ENCODE data around the gene THOC5. TPM values are rescaled to one million over a fixed set of nuclear protein-coding genes. Genes with fewer than 3 reads are reported as not detected.

THOC5 gene
- total RNA-seq, 1 experiment from 2014 or later = 74.6 TPM

DNA sequence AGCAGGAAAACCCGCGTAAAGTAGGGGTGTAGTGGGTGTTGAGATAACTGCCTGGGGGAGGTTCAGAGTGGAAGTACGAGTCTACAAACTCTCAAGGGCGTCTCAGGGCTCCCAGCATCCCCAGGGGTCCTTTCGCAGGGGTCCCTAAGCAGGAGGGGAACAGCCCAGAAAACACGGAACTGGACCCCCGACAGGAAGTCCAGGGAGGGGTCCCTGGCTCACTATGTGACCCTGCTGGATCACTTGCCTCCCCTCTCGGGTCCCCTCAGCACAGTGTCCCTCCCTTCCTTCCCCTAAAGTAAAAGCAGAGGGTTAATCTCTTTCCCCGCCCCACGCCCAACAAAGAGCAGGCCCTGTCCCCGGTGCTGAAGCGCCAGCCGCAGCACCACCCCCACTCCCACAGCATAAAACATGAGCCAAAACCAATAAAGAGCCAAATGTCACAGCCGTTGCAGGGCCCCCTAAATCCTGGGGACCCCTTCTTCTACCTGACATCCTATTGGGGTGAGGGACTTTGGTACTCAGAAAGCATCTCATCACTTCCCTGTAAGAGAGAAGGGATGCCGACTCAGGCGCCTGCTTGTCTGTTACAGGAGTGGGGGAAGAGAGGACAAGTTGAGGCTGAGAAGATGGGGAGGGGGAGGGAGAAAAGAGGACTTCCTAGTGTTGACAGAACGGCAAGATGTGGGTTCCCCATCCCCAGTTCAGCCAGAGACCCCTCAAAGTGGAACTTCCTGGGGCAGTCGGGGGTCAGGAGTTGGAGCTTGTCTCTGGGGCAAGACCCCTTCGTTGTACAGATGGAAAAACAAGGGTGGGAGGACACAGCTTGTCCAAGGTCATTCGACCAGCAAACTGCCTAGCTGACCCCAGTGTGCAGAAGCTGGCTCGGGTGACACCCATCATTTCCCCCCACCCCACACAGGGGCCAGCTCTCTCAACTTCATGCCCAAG lies 75.0 kb downstream of the THOC5 start:
- H3K36me3 ChIP-seq (ENCODE audit: control insufficient read depth, insufficient read depth, low read length) = no peaks in the 10 kb centered on the region

DNA sequence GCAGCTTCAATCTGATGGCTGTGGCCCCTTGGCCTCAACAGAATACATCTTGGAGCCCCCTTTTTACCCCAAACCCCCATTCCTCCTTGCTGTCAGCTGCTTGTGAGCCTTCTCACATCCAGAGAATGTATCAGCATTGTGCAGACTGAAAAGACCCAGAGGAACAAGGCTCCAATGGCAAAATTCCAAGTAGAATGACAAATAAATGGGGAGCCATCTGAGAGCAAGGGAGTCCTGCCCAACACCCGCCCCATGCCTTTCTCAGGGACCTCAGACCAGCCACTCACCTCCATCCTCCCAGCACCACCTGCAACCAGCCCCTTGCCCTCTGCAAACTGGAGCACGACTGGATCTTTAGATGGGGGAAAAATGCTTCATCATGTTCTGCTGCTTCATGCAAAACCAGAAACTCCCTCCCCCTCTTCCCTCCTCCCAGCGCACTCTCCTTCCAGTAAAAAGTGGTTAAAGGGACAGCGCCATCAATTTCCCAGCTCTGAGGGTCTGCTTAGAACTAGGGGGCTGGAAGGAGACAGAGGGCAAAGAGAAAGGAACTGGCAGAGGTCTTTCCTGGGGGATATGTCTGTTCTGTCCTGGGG lies 75.7 kb downstream of the THOC5 start:
- no peak overlapping the region for H3K4me3 Mint-ChIP-seq (ENCODE audit: unreplicated experiment)
- no TSS peak for BruUV-seq (replicated peaks)
- CTCF ChIA-PET = no interaction called here

More for the DNA sequence above, 75.0 kb downstream of the THOC5 start:
- peak in 1 of 2 experiments; percentile 54 for DNase-seq
- Mint-ChIP-seq H3K4me1 (ENCODE audit: low read depth, unreplicated experiment) (peaks cover 7% of the 10 kb centered on the region), H3K27me3 (ENCODE audit: insufficient read depth, unreplicated experiment) (peaks cover 15% of the 10 kb centered on the region), H3K36me3 (ENCODE audit: insufficient read depth, unreplicated experiment) (no peaks in the 10 kb centered on the region), H3K9me3 (ENCODE audit: unreplicated experiment) (no peaks in the 10 kb centered on the region), H3K27ac (ENCODE audit: unreplicated experiment) (no peak overlapping the region), H3K4me3 (ENCODE audit: unreplicated experiment) (no peak overlapping the region)
- Histone ChIP-seq H3K27me3 (replicated peaks; ENCODE audit: control insufficient read depth, insufficient read depth, low read length) (no peaks in the 10 kb centered on the region; the same call in 1 of the 2 replicates), H3K9me3 (no peaks in the 10 kb centered on the region), H3K4me1 (no peaks in the 10 kb centered on the region), H3K4me3 (ENCODE audit: low read depth, low read length) (no peak overlapping the region)
- intact Hi-C loops (cut with micrococcal nuclease; ENCODE audit: unreplicated experiment) = no loop called here
- POLR2A ChIA-PET = no interaction called here
- CTCF ChIA-PET = no interaction called here
- no TSS peak for BruUV-seq (replicated peaks)
- TF ChIP-seq, protein P1, sequence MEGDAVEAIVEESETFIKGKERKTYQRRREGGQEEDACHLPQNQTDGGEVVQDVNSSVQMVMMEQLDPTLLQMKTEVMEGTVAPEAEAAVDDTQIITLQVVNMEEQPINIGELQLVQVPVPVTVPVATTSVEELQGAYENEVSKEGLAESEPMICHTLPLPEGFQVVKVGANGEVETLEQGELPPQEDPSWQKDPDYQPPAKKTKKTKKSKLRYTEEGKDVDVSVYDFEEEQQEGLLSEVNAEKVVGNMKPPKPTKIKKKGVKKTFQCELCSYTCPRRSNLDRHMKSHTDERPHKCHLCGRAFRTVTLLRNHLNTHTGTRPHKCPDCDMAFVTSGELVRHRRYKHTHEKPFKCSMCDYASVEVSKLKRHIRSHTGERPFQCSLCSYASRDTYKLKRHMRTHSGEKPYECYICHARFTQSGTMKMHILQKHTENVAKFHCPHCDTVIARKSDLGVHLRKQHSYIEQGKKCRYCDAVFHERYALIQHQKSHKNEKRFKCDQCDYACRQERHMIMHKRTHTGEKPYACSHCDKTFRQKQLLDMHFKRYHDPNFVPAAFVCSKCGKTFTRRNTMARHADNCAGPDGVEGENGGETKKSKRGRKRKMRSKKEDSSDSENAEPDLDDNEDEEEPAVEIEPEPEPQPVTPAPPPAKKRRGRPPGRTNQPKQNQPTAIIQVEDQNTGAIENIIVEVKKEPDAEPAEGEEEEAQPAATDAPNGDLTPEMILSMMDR (IDR thresholded peaks at IDR 0.05; ENCODE audit: insufficient read depth in 1 of 2, low read depth in 1 of 2, low read length in 1 of 2, severe bottlenecking in 1 of 2, unreplicated experiment in 1 of 2) = no peak

DNA sequence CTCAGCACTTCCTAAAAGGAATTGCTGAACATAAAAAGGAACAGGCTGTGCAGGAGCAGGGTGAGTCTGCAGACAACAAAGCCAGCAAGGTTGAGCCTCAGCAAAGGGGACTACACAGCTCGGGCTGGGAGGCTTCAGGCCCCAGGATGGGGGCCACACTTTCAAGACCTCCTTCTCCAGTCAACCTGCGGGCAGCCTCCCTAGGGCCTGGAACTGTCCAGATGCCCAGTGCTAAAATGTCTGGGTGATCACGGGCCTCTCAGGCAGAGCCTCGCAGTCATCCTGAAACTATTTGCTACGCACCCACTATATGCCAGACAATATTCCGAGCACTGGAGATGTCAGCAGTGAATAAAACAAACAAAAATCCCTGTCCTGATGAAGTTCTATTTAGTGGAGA lies 77.4 kb downstream of the THOC5 start:
- Mint-ChIP-seq H3K4me3 (ENCODE audit: unreplicated experiment) (no peak overlapping the region), H3K9me3 (ENCODE audit: unreplicated experiment) (no peaks in the 10 kb centered on the region), H3K27me3 (ENCODE audit: insufficient read depth, unreplicated experiment) (peaks cover 15% of the 10 kb centered on the region), H3K27ac (ENCODE audit: unreplicated experiment) (no peak overlapping the region), H3K36me3 (ENCODE audit: insufficient read depth, unreplicated experiment) (no peaks in the 10 kb centered on the region), H3K4me1 (ENCODE audit: low read depth, unreplicated experiment) (no peaks in the 10 kb centered on the region)
- Histone ChIP-seq H3K9me3 (no peaks in the 10 kb centered on the region), H3K27me3 (replicated peaks; ENCODE audit: control insufficient read depth, insufficient read depth, low read length) (no peaks in the 10 kb centered on the region; the same call in 1 of the 2 replicates), H3K36me3 (ENCODE audit: control insufficient read depth, insufficient read depth, low read length) (no peaks in the 10 kb centered on the region), H3K4me3 (ENCODE audit: low read depth, low read length) (no peak overlapping the region), H3K4me1 (no peaks in the 10 kb centered on the region)
- intact Hi-C loops (cut with micrococcal nuclease; ENCODE audit: unreplicated experiment) = no loop called here
- POLR2A ChIA-PET = no interaction called here
- CTCF ChIA-PET = no interaction called here
- TF ChIP-seq, protein P1 (IDR thresholded peaks at IDR 0.05; ENCODE audit: insufficient read depth in 1 of 2, low read depth in 1 of 2, low read length in 1 of 2, severe bottlenecking in 1 of 2, unreplicated experiment in 1 of 2) = no peak
- no TSS peak for BruUV-seq (replicated peaks)
- no peak for DNase-seq

More for the DNA sequence above, 75.7 kb downstream of the THOC5 start:
- peaks cover 7% of the 10 kb centered on the region for H3K4me1 Mint-ChIP-seq (ENCODE audit: low read depth, unreplicated experiment)
- POLR2A ChIA-PET = no interaction called here
- Histone ChIP-seq H3K4me3 (ENCODE audit: low read depth, low read length) (no peak overlapping the region), H3K27me3 (replicated peaks; ENCODE audit: control insufficient read depth, insufficient read depth, low read length) (no peaks in the 10 kb centered on the region; the same call in 1 of the 2 replicates), H3K9me3 (no peaks in the 10 kb centered on the region), H3K4me1 (no peaks in the 10 kb centered on the region), H3K36me3 (ENCODE audit: control insufficient read depth, insufficient read depth, low read length) (no peaks in the 10 kb centered on the region)
- DNase-seq = no peak
- H3K27me3 Mint-ChIP-seq (ENCODE audit: insufficient read depth, unreplicated experiment) = peaks cover 15% of the 10 kb centered on the region
- H3K9me3 Mint-ChIP-seq (ENCODE audit: unreplicated experiment) = no peaks in the 10 kb centered on the region
- H3K36me3 Mint-ChIP-seq (ENCODE audit: insufficient read depth, unreplicated experiment) = no peaks in the 10 kb centered on the region
- H3K27ac Mint-ChIP-seq (ENCODE audit: unreplicated experiment) = no peak overlapping the region
- TF ChIP-seq, protein P1 (IDR thresholded peaks at IDR 0.05; ENCODE audit: insufficient read depth in 1 of 2, low read depth in 1 of 2, low read length in 1 of 2, severe bottlenecking in 1 of 2, unreplicated experiment in 1 of 2) = no peak
- intact Hi-C loops (cut with micrococcal nuclease; ENCODE audit: unreplicated experiment) = no loop called here
